NB4 (cell line): Measurements from ENCODE around the gene NGF.

Experiments used
- CTCF ChIP-seq: IDR thresholded peaks from one replicate; pipeline ENCODE4 v1.5.1; 2012; ENCODE audit warnings: low read depth, low read length
- MAX ChIP-seq: IDR thresholded peaks from 2 replicates; pipeline ENCODE4 v1.6.1; 2011; ENCODE audit warnings: low read depth, low read length
- MYC ChIP-seq: IDR thresholded peaks from 2 replicates; pipeline ENCODE4 v1.6.1; 2011; ENCODE audit warnings: low read depth, low read length
- POLR2A ChIP-seq: IDR thresholded peaks from 2 replicates; pipeline ENCODE4 v1.6.1; 2011; ENCODE audit warnings: mild to moderate bottlenecking; ENCODE audit not compliant: insufficient read length; ENCODE audit errors: extremely low read depth

GRCh38 chr1:115237023-115237422 lies 101.0 kb downstream of the NGF start:
- TF ChIP-seq CTCF (no peak), POLR2A (no peak), MAX (no peak), MYC (no peak)
